BJ (cell line): ENCODE data around the gene LRRC74B. TPM values are rescaled to one million over a fixed set of nuclear protein-coding genes. Genes with fewer than 3 reads are reported as not detected.
"Not testable (repeated sequence)": the region's sequence is repeated elsewhere in the genome, so short reads cannot be mapped to it uniquely, and the experiment has no call there.

Experiments used
- CTCF ChIA-PET: fragments of 350-600 bp; formaldehyde crosslinking; extraction: SDS; loops from one replicate; lab custom pipeline; 2021; ENCODE audit warnings: antibody characterized with exemption, inconsistent platforms; lab: Yijun Ruan, JAX
- POLR2A ChIA-PET: fragments of 300-600 bp; sonication (Branson Sonifier 250); formaldehyde crosslinking; extraction: SDS; loops from one replicate; lab custom pipeline; 2021; ENCODE audit warnings: antibody characterized with exemption; lab: Charles Lee
- DNase-seq: peaks from one replicate; pipeline ENCODE4 v3.0.0-alpha.2; 2011; ENCODE audit warnings: low read depth
- H3K27me3 ChIP-seq: 2 replicates; pipeline ENCODE4 v1.6.0; 2011; ENCODE audit warnings: low read length; ENCODE audit not compliant: control insufficient read depth, insufficient read depth
- H3K36me3 ChIP-seq: 2 replicates; pipeline ENCODE4 v1.5.1; 2011; ENCODE audit warnings: low read length; ENCODE audit not compliant: control insufficient read depth, insufficient read depth
- H3K4me3 ChIP-seq: 2 replicates; pipeline ENCODE4 v1.5.1; 2011; ENCODE audit warnings: low read depth, mild to moderate bottlenecking, control low read depth, low read length
- polyA plus RNA-seq: library from polyadenylated mRNA; depleted of rRNA; stranded (reverse); fragments of >200 nt; gene quantifications from 2 replicates; pipeline ENCODE4 v1.2.3, GENCODE V29; 2011
- TF ChIP-seq, protein P1 (sequence below): IDR thresholded peaks from 2 replicates; pipeline ENCODE4 v1.5.1; 2011; ENCODE audit warnings: low read depth, mild to moderate bottlenecking, control low read depth, inconsistent platforms, low read length, moderate library complexity; ENCODE audit not compliant: insufficient read depth

The LRRC74B gene
- polyA plus RNA-seq, 1 experiment, result not detected

DNA sequence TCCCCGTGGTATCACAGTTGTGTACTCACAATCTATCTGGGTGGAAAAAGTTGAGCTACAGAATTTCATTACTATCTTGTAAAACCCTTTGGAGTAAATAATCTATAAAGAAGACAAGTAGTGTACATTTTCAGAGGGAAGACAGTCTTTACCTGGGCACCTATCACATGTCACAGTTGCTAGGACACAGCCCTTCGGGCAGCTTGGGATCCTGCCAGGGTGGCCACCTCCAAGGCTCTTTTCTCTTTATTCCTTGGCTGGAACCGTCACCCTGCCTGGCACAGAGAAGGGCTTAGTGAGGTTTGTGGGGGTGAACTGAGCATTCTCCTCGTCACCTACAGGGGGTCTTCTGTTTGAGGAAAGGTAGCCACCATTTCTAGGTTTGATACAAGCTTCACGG lies 23.6 kb downstream of the LRRC74B start:
- TF ChIP-seq, protein P1, sequence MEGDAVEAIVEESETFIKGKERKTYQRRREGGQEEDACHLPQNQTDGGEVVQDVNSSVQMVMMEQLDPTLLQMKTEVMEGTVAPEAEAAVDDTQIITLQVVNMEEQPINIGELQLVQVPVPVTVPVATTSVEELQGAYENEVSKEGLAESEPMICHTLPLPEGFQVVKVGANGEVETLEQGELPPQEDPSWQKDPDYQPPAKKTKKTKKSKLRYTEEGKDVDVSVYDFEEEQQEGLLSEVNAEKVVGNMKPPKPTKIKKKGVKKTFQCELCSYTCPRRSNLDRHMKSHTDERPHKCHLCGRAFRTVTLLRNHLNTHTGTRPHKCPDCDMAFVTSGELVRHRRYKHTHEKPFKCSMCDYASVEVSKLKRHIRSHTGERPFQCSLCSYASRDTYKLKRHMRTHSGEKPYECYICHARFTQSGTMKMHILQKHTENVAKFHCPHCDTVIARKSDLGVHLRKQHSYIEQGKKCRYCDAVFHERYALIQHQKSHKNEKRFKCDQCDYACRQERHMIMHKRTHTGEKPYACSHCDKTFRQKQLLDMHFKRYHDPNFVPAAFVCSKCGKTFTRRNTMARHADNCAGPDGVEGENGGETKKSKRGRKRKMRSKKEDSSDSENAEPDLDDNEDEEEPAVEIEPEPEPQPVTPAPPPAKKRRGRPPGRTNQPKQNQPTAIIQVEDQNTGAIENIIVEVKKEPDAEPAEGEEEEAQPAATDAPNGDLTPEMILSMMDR, result no peak
- Histone ChIP-seq H3K36me3 (no peaks in the 10 kb centered on the region), H3K4me3 (no peak overlapping the region), H3K27me3 (peaks cover 5% of the 10 kb centered on the region)
- CTCF ChIA-PET, result no interaction called here
- no peak for DNase-seq
- POLR2A ChIA-PET, result no interaction called here

DNA sequence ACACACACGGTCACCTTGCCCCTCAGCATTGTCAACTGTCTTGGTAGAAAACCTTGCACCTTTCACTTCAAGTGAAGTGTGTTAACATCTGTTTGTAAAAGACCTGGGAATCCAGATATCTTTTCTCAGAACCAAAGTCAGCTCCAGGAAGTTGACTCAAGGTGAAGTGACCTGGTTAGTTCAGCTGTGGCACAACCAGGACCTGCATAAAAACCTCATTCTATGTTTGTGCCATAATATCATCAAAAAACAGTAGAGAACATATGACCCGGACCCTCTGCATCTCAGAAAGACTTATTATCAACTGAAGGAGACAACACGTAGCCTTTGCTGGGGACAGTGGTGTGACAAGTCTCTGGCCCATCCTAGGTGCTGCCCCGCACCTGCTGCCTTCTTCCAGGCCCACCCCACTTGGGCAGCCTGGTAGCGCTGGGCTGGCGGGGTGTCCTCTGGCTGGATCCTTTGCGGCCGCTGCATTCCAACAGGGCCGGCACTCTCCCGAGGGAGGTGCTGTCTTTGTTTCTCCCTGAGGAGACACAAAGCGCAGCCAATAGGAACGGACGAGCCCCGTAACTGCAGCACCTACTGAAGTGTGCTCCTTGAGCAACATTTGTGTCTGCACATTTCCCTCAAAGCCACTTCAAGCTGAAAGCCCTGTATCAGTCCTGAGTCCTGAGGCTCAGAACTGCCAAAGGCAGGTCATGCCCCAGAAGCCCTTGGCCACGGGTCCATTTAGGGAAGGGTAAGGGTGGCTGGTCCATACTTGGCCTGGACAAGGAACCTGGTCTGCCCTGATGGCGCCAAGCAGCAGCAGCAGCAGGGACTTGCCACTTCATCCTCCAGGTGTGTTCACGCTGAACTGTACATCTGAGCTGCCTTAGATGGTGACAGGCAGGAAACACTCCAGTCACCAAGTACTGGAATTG lies 25.2 kb downstream of the LRRC74B start:
- Histone ChIP-seq H3K4me3 (no peak overlapping the region), H3K27me3 (no peaks in the 10 kb centered on the region), H3K36me3 (no peaks in the 10 kb centered on the region)
- TF ChIP-seq, protein P1, result no peak
- POLR2A ChIA-PET, result no interaction called here
- no peak for DNase-seq
- CTCF ChIA-PET, result interaction anchor here (1.1 kb wide), 1 partner anchor 33 kb away, joined by 3 read pairs; no protein-coding TSS in a partner anchor

DNA sequence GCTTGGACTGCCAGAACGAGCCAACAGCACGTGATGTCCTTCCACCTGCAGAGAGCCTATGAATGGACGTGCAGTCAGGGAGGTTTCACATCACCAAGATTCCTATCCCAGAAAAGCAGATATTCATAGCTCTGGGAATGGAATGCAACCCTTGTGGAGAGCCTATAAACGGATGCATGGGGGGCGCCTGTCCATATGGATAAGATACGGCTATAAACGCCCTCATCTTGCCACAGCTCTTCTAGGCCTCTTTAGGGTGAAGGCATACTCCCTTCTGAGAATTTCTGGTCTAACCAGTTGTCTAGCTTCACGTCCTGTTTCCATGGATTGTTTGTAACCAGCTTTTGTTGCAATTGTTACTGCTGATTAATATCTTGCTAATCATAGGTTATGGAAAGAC lies 26.1 kb downstream of the LRRC74B start:
- DNase-seq, H3K36me3 ChIP-seq, POLR2A ChIA-PET, CTCF ChIA-PET, H3K4me3 ChIP-seq, H3K27me3 ChIP-seq: not testable (repeated sequence)

DNA sequence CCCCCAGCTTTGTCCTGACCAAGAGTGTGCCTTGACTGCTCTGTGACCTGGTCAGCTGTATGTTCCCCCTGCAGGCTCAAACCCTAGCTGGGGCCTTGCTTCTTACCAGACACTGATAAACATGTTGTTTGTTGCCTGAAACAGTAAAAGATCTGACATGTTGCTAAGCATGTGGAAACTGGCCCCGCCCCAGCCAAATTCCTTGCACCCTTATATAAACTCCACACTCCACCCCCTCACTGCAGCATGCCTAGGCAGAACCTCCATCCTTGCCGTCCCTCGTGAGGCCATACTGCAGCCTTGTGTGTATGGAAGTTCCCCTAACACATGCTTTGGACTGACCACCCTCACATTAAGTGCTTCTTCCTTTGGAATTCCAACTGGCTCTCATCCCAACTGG lies 27.3 kb downstream of the LRRC74B start:
- TF ChIP-seq, protein P1, result no peak
- H3K36me3 ChIP-seq, result no peaks in the 10 kb centered on the region
- no peak overlapping the region for H3K4me3 ChIP-seq
- H3K27me3 ChIP-seq, result no peaks in the 10 kb centered on the region
- ChIA-PET CTCF (no interaction called here), POLR2A (no interaction called here)
- no peak for DNase-seq

DNA sequence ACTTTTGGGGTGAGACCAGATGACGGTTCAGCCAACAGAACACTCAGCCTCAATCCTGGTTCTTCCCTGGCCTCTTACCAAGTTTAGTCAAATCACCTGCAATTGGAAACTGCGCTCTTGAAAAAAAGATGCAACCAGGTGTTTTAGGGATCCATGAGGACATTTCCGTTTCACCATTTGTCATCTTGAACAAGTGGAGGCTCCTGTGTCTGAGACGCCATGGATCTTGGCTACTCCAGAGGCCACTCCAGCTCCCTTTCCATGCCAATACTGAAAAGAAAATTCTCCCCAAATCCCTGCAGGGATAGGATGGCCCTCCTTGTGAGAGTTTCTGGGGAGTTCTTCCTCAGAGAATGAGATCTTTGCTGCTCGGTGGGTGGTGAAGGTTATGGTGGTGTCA lies 27.7 kb downstream of the LRRC74B start:
- Histone ChIP-seq H3K36me3 (no peaks in the 10 kb centered on the region), H3K4me3 (no peak overlapping the region), H3K27me3 (no peaks in the 10 kb centered on the region)
- TF ChIP-seq, protein P1, result no peak
- no peak for DNase-seq
- CTCF ChIA-PET, result no interaction called here
- POLR2A ChIA-PET, result interaction anchor here (0.7 kb wide), 1 partner anchor 9 kb away, joined by 4 read pairs; no protein-coding TSS in a partner anchor
